AG08396 (cell line): Measurements from ENCODE around the gene TASP1.
"Not testable (repeated sequence)": the region's sequence is repeated elsewhere in the genome, so short reads cannot be mapped to it uniquely, and the experiment has no call there.

Source experiments
- DNase-seq: peaks from one replicate; pipeline ENCODE4 v3.0.0; 2012; ENCODE audit warnings: low spot score, mixed read lengths

TASP1 gene, protein sequence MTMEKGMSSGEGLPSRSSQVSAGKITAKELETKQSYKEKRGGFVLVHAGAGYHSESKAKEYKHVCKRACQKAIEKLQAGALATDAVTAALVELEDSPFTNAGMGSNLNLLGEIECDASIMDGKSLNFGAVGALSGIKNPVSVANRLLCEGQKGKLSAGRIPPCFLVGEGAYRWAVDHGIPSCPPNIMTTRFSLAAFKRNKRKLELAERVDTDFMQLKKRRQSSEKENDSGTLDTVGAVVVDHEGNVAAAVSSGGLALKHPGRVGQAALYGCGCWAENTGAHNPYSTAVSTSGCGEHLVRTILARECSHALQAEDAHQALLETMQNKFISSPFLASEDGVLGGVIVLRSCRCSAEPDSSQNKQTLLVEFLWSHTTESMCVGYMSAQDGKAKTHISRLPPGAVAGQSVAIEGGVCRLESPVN

DNA sequence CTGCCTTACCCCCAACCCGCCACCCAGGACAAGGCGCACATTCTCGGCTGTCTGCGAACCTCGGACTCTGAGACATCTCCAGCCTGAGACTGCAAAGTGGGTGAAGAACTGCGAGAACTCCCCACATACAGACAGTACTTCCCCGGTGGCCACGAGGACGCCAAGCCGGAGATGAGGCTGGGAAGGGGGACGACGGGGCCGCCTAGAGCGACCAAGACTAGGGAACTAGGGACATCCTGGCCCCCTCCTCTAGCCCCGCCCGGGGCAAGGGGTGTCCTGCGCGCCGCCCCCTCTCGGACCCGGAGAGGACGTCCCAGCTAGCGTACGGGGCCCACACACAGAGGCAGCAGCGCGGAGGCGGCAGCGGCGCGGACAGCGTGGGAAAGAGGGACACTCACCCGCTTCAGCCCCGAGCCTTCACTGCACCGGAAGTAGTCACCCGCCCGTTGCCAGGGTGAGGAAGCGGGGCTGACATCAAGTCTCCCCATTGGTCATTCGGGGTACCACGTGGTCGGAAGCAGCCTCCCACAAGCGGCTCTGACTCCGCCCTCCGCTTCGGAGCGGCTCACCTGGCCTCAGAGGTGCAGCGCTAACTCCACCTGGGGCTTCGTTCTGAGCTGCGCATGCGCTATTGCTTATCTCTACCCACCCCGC, at the start of gene TASP1:
TSS of gene TASP1 (minus strand) at position 437 of the 654 bp plus-strand sequence. CDS start 8,854 bp downstream, outside the sequence.
- peak; percentile 95 for DNase-seq

DNA sequence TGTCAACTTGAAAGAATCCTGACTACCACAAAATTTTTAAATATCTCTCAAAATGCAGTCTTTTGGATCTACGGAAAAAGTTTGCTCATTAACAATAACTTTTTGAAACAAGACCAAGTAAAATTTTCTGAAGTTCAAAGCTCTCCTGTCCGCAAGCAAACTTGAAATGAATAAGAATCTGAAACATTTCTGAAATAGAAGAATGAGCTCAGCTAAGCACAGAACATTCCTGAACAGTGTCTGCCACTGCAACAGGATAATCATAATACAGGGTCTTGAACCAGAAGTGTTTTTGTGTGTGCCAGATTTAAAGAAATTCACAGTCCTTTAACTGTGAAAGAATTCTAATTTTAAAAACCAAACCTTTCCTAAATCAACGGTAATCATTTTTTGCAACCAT, 49.1 kb upstream of the TASP1 start:
- DNase-seq = no peak

DNA sequence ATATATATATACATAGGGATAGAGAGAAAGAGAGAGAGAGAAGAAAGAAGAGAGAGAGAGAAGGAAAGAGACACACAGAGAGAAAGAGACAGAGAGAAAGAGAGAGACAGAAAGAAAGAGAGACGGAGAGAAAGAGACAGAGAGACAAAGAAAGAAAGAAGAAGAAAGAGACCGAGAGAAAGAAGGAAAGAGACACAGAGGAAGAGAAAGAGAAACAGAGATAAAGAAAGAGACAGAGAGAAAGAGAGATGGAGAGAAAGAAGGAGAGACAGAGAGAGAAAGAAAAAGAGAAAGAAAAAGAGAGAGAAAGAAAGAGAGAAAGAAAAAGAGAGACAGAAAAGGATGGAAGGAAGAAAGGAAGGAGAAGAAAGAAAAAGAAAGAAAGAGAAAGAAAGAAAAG, 46.9 kb upstream of the TASP1 start:
- DNase-seq = no peak

DNA sequence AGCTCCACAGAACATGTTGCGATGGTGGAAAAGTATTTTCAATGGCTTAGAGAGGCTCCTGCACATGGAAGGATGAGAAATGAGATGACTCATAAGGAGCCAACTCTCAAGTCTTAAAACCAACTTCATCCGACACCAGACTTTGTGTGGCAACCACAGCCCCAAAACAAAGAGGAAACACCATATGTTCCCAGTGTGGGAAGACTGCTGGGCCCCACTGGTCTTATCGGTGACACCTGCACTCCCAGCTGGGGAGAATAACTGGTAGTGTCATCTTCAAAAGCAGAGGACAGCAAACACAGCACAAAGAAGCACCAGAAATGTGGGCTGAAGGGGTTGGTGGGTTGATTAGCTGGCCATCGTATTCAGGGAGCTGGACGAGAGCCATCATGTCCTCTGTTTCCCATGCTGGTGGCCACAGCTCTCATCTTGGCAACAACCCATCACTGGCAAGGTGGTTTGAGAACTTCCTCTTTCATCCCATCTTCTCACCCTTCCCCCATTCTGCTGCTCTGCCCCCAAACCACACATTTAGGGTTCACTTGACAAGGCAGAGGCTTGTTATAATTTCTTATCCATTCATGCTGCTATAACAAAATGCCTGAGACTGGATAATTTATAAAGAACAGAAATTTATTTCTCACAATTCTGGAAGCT, 46.0 kb upstream of the TASP1 start:
- no peak for DNase-seq

DNA sequence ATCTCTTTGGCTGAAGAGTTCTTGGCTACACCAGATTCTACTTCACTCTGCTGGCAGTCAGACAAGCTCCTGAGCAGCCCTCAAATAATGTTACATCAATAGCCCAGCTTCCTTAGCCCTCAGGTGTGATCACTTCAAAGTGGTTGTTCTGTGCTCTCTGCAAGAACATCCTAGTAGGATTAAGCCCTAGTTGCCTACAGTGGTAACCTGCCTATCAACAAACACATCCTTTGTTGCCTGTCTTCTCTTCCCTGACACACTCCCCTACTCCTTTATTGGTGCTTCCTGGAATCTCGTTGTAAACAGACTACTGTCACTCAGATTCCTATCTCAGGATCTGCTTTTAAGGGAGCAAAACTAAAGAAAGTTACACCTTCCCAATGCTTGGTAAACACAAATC, 45.1 kb upstream of the TASP1 start:
- DNase-seq = no peak

DNA sequence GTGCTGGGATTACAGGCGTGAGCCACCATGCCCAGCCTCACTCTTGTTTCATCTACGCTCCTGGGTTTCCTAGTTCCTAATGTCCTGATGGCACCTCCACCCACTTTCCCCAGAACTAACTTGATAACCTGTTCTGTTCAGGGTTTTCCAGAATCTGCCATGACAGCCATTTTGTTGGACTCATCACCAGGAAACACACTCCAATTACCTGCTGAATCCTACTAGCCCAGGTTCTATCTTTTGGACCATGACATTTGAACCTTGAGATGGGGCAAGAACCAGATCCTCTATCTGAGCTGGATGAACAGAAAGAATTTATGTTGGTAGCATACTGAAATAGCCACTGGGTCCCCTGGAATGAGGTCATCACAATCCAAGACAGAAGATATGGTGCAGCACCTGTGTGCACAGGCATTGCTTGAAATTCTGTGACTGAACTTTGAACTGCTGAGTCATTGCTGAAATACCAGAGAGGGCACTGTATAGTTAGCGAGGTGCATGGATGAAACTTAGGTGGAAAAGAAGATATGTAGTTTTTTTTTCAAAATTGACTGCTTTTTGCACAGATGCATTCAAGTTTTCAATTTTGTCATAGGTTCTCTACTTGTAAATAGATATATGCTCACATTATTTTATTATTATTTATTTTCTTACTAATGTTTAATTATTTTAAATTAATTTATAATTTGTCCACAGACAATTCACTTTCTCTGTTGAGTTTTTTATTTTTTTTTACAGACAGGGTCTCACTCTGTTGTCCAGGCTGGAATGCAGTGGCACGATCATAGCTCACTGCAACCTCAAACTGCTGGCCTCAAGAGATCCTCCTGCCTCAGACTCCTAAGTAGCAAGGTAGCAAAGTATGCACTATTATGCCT, 42.8 kb upstream of the TASP1 start:
- no peak for DNase-seq

DNA sequence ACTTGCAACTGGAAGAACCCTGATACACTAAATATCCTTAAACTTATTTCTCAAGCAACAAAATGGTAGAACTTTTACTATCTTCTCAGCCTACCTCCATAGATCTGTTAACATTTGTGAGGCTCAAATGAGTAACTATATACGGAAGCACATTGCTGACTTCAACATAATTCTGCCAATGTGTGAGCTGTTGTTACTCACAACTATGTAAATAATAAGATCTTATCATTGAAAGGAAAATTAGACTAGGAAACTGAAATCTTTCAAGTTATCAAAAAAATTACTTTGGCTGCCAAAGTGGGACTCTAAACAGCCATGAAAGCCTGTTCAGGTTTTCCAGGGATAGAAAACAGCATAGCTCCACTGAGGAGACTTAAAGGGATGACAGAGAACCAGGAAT, 40.2 kb upstream of the TASP1 start:
- DNase-seq = no peak

DNA sequence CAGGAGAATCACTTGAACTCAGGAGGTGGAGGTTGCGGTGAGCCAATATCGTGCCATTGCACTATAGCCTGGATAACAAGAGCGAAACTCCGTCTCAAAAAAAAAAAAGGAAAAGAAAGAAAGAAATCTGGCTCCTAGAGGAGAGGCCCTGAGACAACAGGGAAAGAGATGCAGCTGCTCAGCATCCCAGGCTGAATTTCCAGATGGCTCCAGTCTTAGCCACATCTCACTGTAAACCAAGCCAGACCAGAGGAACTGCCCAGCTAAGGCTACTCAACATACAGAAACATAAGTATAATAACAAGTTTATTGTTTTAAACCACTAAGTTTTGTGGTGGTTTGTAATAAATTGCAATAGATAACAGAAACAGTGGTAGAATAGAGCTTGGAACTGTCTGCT, 38.5 kb upstream of the TASP1 start:
- DNase-seq = no peak

DNA sequence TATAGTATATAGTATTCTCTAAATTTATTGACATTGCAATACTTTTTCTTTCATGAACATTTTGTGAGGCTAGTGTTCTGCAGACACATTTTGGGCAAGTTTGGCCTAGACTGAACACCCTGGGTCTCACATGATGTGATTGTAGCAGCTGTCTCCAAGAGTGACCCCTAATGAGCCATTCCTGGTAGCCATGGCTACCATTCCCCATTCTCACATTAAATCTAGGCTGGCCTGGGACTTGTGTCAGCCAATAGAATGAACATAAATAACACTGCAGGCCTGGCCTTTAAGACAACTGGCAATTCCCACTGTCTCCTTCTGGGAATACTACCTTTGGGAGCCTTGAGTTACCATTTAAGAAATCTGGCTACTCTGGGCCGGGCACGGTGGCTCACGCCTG, 38.0 kb upstream of the TASP1 start:
- no peak for DNase-seq

DNA sequence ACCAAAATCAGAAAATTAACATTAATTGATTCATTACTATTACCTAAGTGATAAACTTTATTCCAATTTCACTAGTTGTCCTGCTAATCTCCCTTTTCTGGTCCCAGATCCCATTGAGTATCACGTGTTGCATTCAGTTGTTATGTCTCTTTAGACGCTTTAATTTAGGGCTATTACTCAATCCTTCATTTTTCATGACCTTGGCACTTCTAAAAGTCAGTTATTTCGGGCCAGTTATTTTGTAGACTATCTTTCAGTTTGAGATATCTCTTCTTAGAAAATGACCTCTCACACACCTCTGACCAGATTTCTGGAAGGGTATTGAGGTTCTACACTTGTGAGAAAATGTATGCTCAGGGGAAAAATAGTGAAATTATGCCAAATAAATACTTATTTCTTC, 34.0 kb upstream of the TASP1 start:
- no peak for DNase-seq

DNA sequence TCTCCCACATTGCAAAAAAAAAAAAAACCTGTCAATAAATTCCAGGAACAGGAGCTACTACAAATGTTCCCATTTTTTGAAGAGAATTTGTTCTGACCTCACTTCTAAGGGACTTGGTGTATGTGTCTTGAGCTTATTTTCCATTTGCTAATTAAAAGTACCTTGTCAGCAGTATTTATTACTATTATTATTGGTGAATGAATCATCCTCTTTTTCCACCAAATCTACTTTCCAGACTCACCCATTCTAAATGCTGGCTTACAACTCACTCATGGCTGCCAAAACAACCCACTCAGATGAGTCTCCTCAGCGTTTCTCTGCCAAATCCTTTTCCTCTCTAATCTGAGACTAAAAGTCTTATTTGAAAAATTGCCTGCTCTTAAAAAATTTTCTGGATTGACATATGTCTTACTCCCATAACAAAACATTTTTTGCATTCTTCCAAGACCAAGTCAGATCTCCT, 33.2 kb upstream of the TASP1 start:
- peak; percentile 39 for DNase-seq

DNA sequence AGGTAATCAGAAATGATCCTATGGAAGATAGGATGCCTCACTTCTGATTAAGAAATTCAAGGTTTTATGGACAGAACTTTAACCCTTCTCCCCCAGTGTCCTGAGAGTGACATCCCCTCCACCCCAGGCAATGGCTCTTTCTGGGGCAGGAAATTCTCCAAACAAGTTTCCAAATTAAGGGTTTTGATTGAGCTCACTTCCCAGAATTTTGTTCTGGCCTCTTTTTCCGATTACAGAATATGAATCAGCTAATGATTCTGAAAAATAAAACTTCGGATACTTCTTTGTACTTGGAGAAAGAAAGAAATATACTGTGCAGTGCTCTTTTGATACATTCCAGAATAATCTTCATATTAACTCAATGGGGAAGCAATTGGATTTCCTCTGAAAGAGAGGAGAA, 32.8 kb upstream of the TASP1 start:
- DNase-seq = no peak

DNA sequence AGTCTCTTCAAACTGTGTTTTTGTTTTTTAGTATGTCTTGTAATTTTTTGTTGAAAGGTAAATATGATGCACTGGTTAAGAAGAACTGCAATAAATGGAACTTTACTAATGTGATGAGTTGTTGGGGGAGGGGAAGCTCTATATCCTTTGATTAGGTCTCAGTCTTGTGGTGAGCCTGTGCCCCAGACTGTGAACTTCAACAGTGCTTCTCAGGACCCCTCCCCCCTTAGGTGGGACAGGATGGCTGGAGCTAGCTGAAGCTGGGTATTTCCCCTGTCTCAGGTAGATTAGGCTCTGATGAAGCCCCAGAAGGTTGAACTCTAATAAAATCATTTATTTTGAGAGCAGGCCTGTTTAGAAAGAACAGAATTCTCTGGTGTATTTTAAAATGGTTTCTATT, 31.4 kb upstream of the TASP1 start:
- no peak for DNase-seq

DNA sequence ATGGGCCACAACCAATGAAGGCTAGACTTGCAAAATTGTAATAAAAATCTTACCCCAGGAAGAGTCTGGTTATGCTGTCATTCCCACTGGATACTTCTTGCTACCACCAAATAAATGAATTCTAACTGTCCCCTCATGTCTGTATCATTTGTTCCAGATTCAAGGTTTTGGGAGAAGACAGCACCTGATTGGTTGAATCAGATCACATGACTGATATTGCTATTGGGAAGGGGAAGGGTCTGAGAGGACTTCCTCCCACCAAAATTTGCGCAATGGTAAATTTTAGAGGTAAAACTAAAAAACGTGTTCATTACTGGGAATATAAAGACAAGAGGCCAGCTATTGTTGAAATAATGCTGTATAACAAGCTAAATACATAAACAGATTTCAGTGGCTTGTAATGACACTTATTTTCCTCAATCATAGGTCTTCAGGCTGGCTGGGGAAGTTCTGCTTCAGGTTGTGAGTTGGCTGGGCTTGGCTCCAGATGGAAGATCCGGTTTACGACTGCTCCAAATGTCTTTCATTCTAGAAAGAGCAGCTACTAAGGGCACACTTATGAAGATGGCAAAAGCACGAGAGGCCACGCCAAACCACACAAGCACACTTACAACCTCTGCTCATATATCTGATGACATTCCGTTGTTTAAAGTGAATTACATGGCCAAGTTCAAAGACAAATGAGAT, 27.1 kb upstream of the TASP1 start:
- no peak for DNase-seq

DNA sequence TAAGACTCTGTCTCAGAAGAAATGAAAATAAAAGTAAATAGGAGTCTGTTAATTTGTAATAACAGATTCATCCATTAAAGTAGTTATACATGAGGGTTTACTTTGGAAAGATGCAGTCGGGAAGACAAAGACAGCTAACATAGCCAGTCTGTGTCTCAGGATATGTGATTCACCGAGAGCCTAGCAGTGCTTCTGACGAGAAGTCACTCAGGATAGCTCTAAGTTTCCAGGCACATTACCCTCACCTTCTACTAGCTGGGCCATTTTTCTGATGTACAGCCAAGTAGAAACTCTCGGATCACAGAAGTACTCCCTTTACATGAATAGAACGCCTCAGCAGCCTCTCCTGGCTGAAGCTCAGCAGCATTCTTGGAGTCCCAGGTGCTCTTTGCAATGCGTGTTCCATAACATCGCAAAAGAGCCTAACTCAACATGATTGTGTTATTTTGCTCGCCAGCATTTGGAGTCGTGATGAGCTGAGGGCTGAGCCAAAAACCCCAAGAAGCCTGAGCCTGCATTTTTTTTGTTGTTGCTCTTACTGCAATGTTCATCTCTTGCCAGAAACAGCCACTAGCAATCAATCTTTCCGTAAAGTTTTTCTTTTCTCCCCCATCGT, 22.4 kb upstream of the TASP1 start:
- no peak for DNase-seq

DNA sequence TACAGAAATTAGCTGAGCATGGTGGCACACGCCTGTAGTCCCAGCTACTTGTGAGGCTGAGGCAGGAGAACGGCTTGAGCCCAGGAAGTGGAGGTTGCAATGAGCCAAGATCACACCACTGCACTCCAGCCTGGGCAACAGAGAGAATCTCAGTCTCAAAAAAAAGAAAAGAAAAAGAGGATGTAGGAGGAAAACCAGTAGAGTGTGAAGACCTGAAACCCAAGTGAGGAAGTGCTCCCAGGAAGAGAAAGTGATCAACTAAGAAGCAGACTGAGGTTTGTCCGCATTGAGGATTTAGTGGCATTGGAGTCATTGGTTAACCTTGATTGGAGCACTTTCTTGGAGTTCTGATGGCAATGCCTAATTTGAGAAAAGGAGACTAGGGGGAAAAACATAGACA, 20.6 kb upstream of the TASP1 start:
- no peak for DNase-seq

DNA sequence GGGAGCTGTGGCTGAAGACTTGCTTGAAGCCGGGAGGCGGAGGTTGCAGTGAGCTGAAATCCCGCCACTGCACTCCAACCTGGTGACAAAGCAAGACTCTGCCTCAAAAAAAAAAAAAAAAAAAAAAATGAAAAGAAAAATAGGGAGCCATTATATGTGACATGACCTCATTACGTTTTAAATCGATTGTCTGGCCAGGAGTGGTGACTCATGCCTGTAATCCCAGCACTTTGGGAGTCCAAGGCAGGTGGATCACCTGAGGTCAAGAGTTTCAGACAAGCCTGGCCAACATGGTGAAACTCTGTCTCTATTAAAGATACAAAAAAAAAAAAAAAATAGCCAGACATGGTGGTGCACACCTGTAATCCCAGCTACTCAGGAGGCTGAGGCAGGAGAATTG, 19.3 kb upstream of the TASP1 start:
- DNase-seq = not testable (repeated sequence)

DNA sequence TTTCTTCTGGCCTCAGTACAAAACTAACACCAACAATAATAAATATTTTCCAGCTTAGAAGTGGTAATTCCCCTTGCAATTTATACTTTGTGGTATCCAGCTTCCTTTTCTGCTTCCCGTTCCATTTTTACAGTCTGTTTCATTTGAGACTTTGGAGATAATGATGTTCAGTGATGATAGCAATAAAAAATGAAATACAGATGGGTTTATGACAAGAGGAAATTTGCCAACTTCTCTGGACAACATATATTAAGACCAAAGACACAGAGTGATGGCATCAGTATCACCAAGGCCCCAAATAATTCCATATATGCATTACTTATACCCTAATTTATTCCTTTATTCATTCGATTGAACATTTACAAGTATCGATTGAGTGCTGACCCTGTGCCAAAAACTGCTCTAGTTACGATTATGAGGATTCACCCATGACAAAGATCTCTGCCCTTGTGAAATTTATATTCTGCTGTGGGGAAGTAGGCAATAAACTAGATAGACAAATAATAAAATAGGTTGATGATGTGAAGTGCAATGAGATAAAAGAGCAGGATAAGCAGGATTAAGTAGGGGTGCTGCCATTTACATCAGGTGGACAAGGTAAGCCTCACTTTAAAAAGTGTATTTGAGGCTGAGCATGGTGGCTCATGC, 18.1 kb upstream of the TASP1 start:
- no peak for DNase-seq

DNA sequence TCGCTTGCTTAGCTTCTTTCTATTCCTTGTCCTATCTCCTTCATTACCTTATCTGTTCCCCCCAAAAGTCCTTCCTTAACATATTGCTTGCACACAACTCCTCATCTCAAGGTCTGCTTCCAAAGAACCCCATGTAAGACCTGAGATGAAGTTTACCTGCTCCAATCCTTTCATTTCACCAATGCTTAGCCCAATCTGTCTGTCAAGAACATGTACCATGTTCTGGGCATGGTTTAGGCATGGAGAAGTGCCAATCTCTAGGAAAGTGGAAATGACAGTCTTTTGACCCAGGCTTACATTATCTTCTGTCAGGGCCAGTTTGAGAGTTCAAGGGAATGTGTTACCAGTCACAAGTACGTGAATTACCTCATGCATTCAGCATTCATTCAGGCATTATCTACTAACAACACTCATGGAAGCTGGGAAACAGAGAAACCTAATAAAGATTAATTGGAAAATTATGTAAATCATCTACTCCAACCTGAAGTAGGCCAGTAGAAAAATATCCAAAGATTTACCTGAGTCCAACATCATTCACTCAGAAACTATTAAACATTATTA, 15.8 kb upstream of the TASP1 start:
- DNase-seq = no peak

DNA sequence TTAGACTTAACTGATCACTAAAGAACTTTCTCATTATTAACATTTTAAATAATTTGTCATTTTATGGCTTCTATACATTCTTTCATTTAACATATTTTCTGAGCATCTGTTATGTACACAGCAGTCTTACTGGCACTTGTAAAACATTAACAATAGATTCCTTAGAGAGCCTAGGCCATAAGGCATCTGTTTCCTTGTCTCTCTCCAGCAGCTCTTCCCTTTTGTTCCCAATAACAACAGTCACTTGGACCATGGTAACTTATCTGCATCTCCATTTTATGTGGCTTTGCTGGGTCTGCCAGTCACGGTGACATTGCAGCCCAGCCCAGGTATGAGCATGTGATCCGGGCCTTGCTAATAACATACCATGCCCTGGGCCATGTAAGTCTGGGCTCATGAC, 11.7 kb upstream of the TASP1 start:
- DNase-seq = no peak
